Right ventricle myocardium superior (tissue), 1 donor: ENCODE data around the gene ACO1. TPM values are rescaled to one million over a fixed set of nuclear protein-coding genes. Genes with fewer than 3 reads are reported as not detected.

ENCODE experiments used
- ATAC-seq: fragments of 200-7000 bp; cut with Tn5 transposase; one replicate; pipeline ENCODE4 v1.9.1; 2020; ENCODE audit warnings: mild to moderate bottlenecking; ENCODE audit not compliant: poor library complexity
- DNase-seq: peaks from one replicate; pipeline ENCODE4 v3.0.0-alpha.2; 2020
- intact Hi-C: fragments of 100-400 bp; cut with DNase I; formaldehyde crosslinking; loops from one replicate; pipeline ENCODE4 v1.11.2; 2022
- total RNA-seq: library from RNA; stranded (reverse); fragmentation: NEBNext Ultra II Directional; extraction: Animal tissue kit (Norgen Biotek cat#: 25700); gene quantifications from one replicate; pipeline ENCODE4 v1.2.1, GENCODE V29; 2021
- donor health status: DM: no; HTN: yes; CAD: no; lungs with severe emphysema.

The ACO1 gene
- total RNA-seq, 1 donor from 2014 or later, result 63.0 TPM

DNA sequence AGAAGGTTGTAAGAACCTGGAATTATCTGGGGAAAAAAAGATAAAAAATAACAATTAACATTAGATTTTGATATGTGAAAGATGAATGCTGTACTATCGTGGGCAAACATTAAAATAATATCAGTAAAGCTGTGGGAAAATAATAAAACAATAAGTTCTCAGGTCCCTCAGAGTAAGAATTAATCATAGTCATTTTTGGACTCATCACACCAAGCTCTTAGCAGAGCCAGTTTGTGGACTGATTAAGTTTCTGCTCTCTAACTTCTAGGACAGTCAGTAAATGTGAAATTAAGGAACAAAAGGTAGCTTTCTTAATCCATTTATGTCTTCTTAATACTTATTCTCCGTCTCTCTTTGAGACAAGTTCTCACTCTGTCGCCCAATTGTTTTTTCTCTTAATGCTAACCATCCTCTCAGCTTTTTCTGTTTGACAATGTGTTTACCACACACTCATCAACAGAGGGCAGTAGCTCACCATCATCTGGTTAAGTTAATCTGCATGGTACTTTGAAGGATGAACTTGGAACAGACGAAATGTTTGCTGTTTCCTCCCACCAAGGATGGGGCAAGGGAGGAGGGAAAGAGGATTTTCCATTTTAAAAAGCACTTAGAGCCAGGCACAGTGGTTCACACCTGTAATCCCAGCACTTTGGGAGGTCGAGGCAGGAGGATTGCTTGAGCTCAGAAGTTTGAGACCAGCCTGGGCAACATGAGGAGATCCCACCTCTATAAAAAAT is 5.3 kb upstream of the ACO1 start:
- no peak for DNase-seq
- peak; percentile 95 for ATAC-seq
- intact Hi-C loops, result loop anchor here (2.0 to 10.0 kb wide), 3 partner anchors 53 to 596 kb away; no protein-coding TSS in a partner anchor

DNA sequence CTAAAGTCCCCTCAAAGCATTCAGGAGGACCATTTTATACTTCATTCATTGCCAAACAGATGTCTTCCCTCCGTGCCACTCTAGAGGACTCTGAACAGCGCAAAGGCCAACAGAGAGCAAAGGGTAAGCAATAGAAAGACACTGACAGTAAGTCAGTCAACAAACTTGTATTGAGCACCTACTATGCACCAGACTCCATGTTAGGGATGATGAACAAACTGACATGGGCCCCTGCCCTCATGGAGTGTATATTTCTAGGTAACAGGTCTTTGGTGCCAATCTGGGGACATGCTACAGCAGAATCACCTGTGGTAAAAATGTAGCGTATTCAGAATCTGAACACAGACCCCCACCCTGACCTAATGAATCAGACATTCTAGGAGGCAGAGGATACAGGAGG is 3.5 kb upstream of the ACO1 start:
- intact Hi-C loops, result no loop called here
- ATAC-seq, result no peak

DNA sequence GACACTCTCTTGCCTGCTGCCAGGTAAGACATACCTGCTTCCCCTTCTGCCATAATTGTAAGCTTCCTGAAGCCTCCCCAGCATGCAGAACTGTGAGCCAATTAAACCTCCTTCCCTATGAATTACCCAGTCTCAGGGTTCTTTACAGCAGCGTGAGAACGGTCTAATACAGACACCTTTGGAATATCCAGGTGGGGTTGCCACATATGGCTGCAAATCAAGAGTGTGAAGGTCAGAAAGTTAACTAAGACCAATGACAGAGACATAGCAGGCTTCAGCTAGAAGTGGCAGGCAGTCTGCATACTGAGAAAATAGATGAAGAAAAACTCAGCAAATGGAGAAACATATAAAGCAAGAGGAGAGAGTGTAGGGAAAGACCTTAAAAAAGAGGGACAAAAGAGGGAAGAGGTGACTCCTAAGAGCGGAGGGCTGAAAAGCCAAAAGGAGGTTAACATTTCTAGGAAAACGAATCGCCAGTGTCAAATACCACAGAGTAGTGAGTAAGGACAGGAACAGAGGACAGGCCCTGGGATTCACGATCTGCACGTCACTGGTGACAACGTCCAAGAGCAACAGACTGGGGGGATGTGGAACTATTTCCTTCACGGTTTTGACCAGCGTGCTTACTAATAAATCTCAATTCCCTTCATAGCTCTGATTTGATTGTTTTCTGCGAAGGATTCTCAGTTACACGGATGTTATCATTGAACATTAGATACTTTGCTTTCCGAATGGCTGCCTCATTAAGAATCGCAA is 1.7 kb upstream of the ACO1 start:
- intact Hi-C loops, result loop anchor here (2.0 kb wide), 1 partner anchor 144 kb away; the partner anchor contains the start of gene RIGI
- ATAC-seq, result no peak
- no peak for DNase-seq

More for the DNA sequence above, 3.5 kb upstream of the ACO1 start:
- DNase-seq, result no peak

DNA sequence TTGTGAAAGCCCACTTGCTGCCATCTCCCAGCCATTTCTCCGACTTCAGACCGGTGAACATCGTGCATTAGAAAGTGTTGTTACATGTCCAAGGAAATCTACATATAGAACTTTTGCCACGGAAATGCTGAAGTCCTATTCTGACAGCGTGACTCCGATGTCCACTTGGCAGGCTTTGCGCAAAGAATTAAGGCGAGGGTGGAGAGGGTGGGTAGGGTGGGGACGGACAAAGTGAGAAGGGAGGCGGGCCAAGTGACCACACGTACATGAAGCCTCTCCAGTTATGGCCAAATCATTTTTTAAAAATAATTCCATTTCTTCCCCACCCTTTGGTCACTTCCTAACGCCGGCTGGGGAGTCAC is 460 bp upstream of the ACO1 start:
- intact Hi-C loops, result no loop called here
- no peak for DNase-seq
- ATAC-seq, result peak; percentile 18

DNA sequence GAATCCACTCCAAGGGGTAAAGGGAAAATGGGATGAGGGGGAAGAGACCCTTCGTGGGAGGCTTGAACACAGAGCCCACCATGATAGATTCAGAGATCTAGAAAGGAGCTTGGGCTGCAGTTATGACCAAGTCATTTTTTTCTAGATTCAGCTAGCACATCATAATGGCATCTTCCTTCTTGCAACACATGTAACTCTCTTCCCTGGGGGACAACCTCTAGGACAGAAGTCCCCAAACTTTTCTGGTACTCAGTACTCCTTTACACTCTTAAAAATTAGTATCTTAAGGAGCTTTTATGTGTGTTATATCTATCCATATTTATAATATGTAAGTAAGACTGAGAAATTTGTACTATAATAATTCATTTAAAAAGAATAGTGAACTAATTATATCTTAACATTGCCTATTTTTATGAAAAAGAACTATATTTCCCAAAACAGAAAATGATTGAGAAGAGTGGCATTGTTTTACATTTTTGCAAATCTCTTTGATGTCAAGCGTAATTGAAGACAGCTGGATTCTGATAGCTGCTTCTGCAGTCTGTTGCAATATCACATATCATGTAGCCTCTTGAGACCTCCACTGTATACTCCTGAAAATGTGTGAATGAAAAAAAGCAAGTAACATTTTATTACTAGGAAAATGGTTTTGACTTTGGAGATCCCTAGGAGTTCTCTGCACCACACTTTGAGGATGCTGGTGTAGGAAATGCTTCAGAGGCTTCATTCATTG is 875 bp downstream of the ACO1 start:
- no peak for DNase-seq
- no peak for ATAC-seq
- intact Hi-C loops, result no loop called here

DNA sequence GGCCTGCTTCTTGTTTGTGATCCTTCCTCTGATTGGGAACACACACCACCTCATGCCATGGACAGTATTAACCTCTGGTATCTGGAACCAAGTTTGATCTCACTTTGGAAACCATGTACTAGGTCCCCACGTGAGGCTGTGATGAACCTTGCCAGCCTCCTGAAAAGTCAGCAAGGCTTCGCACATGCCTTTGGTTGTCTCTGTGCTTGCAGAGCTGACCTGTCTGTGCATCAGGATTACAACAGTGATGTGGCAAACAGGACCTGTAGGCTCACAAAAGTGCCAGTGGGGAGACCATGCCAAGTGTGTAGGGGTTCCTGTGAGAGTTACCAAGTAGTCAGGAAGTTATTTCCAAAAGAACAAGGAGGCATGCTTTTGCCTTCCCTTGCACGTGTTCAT is 1.4 kb downstream of the ACO1 start:
- ATAC-seq (no peak), DNase-seq (no peak)
- intact Hi-C loops, result no loop called here

DNA sequence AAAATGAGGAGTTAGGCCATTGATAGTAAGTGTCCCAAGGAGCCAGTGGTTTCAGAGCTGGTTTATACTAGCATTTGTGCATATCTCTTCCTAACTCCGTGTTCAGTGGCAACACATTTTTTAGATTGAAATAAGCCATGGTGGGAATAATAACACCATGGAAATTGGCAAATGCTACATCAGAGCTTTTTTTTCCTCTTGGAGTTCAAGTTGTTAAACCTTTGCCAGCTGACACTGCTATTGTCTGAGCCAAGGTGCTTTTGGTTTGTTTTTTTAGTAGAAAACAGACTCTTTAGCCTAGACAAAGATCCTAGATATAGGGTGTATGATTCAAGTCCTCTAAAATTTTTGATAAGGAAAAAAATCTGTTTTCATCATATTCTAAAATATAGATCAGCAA is 2.8 kb downstream of the ACO1 start:
- no peak for ATAC-seq
- intact Hi-C loops, result no loop called here
- no peak for DNase-seq

DNA sequence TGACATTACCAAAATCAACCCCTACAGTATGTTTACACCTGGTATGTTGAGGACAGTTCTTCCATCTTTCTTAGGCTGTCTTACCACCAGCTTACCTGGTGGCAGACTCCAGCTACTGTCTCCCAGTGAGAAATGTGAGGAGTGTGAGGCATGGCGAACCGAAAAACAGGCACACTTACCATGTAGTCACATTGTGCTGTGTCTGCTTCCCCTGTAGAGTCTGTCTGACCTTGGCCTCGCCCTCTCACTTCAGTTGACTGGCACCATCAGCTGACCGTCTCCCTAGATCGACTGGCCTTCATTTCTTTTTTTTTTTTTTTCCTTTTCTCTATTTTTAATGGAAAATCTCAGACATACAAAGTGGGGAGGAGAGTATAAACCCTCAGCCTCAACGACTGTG is 4.9 kb downstream of the ACO1 start:
- DNase-seq, result no peak
- intact Hi-C loops, result no loop called here
- ATAC-seq, result peak; percentile 53

DNA sequence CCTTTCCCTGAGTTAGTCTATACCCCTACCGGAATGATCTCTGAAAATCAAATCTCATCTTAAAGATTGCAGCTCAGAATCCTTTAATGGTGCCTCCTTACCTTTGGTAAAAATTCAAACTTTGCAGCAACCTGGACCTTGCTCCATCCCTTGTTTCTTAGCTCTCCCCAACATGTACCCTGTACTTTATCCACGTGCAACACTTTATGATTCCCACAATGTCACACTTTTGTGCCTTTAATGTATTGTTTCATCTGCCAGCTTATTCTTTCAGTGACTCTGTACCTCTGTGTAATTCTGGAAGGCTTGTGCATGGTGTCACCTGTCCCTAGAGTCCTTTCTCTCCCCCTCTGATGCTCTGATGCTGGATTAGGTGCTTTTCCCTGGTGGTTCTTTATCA is 9.5 kb downstream of the ACO1 start:
- no peak for ATAC-seq

DNA sequence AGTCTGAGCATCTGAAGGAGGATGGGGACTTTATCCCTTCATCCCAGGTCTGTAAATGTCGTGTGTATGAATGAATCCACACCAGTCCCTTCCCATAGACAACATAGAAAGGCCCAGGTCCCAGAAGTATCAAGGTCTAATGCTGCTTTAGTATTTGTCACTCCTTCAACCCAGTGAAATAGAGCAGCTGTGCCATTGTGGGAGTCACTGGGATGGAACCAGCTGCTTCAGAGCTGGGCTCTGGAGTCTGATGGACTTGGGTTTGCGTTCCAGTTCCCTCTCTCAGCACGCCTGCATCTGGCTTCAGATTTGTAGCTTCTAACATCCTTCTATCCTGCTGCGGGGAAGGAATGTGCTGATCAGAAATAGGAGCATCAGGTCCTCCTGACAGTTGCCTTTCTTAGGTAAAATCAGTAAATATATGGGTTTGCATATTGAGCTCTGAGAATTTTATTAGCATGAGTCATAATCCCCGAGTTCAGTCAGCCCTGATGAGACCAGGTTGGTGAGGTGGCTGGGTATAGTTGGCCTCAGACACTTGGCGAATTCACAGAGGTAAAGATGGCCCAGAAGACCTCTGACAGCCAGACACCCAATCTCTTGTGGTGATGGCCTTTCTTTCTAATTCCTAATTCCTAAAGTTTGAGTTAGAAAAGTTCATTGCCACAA is 10.1 kb downstream of the ACO1 start:
- intact Hi-C loops, result no loop called here
- ATAC-seq (no peak), DNase-seq (no peak)

More for the DNA sequence above, 9.5 kb downstream of the ACO1 start:
- no peak for DNase-seq
- intact Hi-C loops, result no loop called here

DNA sequence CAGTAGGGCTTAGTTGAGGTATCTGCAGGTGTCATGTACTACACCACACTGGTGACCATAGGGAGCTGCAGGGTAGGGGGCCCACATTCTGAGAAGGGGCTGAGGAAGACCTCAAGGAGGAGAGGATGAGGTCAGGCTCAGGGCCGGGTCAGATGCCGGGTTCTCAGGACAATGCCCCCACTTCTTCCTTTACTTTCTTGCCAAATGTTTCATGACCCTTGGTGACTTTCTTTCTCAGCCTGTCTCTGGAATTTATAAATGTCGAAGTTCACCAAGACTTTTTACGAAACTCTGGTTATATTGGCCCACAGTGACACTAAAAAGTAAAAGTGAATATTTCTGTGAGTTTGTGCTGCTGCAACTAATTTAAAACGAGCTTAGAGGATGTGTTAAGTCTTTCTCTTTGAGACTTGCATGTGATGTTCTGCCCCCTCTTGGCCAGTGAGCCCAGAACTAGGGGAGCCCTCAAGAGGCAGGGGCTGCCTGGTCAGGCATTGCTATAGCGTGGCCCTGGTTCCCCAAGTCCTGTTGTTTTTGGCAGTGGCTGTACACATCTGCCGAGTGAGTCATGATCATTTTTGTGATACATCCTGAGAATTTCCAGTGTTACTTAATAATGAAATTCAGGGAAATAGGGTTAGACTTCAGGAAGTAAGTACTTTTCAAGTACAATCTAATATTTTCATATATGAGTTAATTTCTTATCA is 11.2 kb downstream of the ACO1 start:
- DNase-seq (peak; percentile 66), ATAC-seq (peak; percentile 90)
- intact Hi-C loops, result no loop called here

DNA sequence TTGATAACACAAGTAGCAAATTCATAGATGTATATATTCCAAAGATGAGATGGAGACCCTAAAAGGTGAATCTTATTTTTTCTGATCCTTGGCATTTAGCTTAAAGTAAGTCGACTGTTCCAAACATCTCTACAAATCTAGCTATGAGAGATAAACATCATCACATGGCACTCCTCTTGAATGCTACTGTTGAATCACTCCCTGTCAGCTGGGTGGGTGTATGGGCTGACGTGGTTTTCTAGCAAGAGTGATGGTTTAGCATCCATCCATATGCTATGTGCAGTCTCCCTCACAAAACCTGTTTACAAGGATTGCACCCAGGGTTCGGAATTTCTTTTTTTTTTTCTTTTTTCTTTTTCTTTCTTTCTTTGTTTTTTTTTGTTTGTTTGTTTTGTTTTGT is 13.8 kb downstream of the ACO1 start:
- ATAC-seq (no peak), DNase-seq (no peak)
- intact Hi-C loops, result no loop called here

DNA sequence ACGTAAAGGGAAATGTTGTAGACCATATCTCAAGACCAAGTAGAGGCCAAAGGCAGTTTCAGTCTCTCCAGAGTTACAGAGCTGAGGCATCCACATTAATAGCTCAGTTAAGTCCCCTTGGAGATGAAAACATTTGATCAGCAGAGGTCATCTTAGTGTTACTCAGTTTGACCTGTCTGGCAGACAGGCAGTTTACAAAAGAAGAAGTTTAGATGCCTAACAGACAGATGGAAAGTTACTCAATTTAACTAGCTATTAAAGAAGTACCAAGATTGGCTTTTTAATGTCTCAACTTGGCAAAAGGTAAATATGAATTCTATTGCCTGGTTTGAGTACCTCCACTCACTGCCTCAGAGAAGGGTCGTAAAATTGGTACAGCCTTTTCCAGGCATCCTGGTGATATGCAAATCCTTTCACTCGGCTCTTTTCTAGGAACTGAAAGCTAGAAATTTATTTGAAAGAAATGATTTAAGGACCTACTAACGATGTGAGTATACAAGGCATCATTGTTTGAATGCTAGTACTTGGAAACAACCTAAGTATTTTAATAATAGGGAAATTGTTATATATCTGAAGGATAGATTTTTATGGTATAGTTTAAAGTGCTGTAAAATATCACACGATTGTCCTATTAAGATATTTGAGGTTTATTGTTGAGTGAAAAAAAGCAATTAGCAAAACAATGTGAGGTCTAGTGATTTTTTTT is 14.8 kb downstream of the ACO1 start:
- intact Hi-C loops, result no loop called here
- ATAC-seq (no peak), DNase-seq (no peak)

DNA sequence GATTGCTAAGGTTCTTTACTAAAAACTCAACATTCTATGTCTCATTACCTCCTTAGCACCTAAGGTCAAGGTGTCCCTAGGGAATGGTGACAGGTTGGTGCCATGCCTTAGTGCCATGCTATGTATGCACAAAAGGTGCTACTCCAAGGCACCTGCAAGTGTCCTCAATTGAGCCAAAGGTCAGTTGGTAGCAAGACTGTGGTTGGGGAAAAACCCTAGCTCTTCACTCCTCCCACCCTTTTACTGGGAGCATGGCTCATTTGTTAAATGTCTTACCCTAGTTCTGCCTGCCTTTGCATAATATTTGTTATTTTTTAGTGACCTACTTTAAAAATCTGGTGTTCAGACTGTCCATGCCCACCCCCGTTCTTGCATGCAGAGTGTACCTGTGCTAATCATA is 17.0 kb downstream of the ACO1 start:
- ATAC-seq (no peak), DNase-seq (no peak)
- intact Hi-C loops, result no loop called here

DNA sequence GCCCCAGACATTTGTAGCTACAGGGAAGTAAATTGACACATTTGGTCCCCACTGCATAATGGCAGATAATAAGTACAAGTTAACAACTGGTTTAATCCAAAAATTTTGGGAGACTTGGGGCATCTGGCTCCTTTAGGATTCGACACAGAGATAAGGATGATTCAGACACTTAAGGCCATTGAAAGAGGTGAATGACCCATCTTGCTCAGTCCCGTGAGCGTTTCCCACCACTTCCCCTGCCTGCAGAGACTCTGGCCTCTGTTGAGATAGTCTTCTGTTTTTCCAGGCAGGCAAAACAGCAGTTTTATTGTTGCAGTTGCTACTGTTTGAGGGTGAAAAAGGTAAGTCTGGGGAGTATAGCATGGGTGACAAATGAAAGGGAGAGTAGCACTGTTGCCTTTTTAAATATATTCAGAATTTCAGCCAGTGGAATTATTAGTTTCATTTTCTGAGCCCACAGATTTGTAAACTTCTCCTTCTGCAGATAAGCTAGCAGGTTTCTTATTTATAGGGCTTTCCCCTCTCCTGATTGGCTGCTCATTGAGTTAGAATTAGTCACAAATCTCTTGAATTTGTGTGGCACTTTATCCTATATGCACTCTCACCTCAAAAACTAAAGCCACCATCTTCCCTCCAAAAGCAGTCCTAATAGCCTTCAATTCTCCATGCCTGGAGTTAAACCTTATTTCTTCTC is 19.3 kb downstream of the ACO1 start:
- no peak for ATAC-seq
- intact Hi-C loops, result no loop called here
- DNase-seq, result no peak

DNA sequence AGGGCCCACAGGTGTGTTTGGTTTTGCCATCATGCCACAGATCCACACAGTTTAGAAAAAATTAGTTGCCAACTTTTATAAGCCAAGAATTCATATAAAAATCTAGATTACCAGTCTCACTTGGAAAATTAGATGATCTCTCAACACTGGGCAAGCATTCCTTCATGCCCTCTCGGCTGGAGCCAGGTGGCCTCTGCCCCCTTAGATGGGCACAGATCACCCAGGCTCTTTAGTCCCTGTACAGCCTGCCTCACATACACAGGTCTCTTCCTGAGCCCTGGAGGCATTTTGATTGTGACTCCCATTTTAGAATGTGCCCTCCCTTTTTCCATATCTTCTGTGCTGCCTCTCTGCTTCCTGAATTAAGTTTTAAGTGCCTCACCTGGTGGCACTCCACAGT is 20.0 kb downstream of the ACO1 start:
- no peak for DNase-seq
- intact Hi-C loops, result no loop called here
- ATAC-seq, result no peak

DNA sequence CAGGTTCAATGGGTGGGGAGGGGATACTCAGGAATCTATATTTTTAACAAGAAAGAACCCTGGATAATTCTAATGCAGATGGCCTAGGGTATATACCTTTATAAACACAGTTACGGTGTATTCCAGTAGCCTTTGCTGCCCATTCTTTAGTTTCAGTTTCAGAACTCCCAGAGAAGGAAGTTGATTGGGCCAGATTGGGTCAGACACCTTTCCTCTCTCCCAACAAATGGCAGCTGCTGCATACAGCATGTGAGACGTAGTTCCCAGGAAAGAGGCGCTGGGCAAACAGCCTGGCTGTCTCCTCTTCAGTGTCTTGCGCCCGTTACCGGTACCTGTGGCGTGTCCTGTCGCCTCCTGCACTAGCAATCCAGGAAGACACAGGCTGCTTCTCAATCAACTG is 20.4 kb downstream of the ACO1 start:
- DNase-seq, result no peak
- ATAC-seq, result no peak
- intact Hi-C loops, result no loop called here
